Caco-2 (cell line): ENCODE results near the gene HEBP1. TPM values are rescaled to one million over a fixed set of nuclear protein-coding genes. Genes with fewer than 3 reads are reported as not detected.

ENCODE experiments used
- BruUV-seq: library from RNA; stranded (reverse); fragments of 400-500 nt; replicated peaks from 2 replicates; lab custom pipeline; 2021; lab: Mats Ljungman, UMichigan
- CTCF ChIA-PET: fragments of 300-600 bp; sonication (Branson Sonifier 250); formaldehyde crosslinking; loops from one replicate; lab custom pipeline; 2022; ENCODE audit warnings: antibody characterized with exemption; lab: Charles Lee
- POLR2A ChIA-PET: fragments of 300-600 bp; sonication (Branson Sonifier 250); formaldehyde crosslinking; loops from one replicate; lab custom pipeline; 2022; ENCODE audit warnings: antibody characterized with exemption; lab: Charles Lee
- DNase-seq, 2 experiments: peaks; one replicate each; pipeline versions ENCODE4 v3.0.0 to v3.0.0-alpha.2; 2020 to 2022
- H3K27me3 ChIP-seq: replicated peaks from 2 replicates; pipeline ENCODE4 v1.6.0; 2011; ENCODE audit warnings: low read length; ENCODE audit not compliant: control insufficient read depth, insufficient read depth
- H3K36me3 ChIP-seq: 2 replicates; pipeline ENCODE4 v1.5.1; 2011; ENCODE audit warnings: low read length; ENCODE audit not compliant: control insufficient read depth, insufficient read depth
- H3K4me1 ChIP-seq: fragments of 250-450 bp; sonication (Bioruptor Pico); 2 replicates; pipeline ENCODE4 v1.5.1; 2020; ENCODE audit warnings: mild to moderate bottlenecking
- H3K4me3 ChIP-seq: 2 replicates; pipeline ENCODE4 v1.5.1; 2011; ENCODE audit warnings: low read depth, mild to moderate bottlenecking, control low read depth, low read length
- H3K9me3 ChIP-seq: fragments of 250-450 bp; sonication (Bioruptor Pico); 2 replicates; pipeline ENCODE4 v1.5.1; 2020; ENCODE audit warnings: mild to moderate bottlenecking, moderate library complexity
- H3K27ac Mint-ChIP-seq: one replicate; pipeline ENCODE4 v1.8.0; 2022; ENCODE audit warnings: mixed read lengths; ENCODE audit not compliant: unreplicated experiment
- H3K27me3 Mint-ChIP-seq: one replicate; pipeline ENCODE4 v1.8.0; 2022; ENCODE audit warnings: mixed read lengths; ENCODE audit not compliant: insufficient read depth, unreplicated experiment
- H3K36me3 Mint-ChIP-seq: one replicate; pipeline ENCODE4 v1.8.0; 2022; ENCODE audit warnings: mild to moderate bottlenecking, mixed read lengths; ENCODE audit not compliant: insufficient read depth, unreplicated experiment
- H3K4me1 Mint-ChIP-seq: one replicate; pipeline ENCODE4 v1.8.0; 2022; ENCODE audit warnings: low read depth, mixed read lengths; ENCODE audit not compliant: unreplicated experiment
- H3K4me3 Mint-ChIP-seq: one replicate; pipeline ENCODE4 v1.8.0; 2022; ENCODE audit warnings: mild to moderate bottlenecking, moderate library complexity, mixed read lengths; ENCODE audit not compliant: unreplicated experiment
- H3K9me3 Mint-ChIP-seq: one replicate; pipeline ENCODE4 v1.8.0; 2022; ENCODE audit warnings: mixed read lengths; ENCODE audit not compliant: unreplicated experiment
- intact Hi-C: fragments of 100-400 bp; cut with micrococcal nuclease; formaldehyde crosslinking; loops from one replicate; pipeline ENCODE4 v1.10.0; 2022; ENCODE audit not compliant: unreplicated experiment
- total RNA-seq: library from RNA; stranded (reverse); gene quantifications from 2 replicates; pipeline ENCODE4 v1.2.3, GENCODE V29; 2022
- TF ChIP-seq, protein P1 (sequence below), 2 experiments: fragments of 200-600 bp in 1 of 2; IDR thresholded peaks; 1 replicate in 1 of 2; 2 replicates in 1 of 2; pipeline versions ENCODE4 v1.5.1 to v1.8.0; 2011 to 2022; ENCODE audit warnings: antibody characterized with exemption in 1 of 2, control low read depth in 1 of 2, inconsistent platforms in 1 of 2, low read depth in 1 of 2, low read length in 1 of 2, mild to moderate bottlenecking in 1 of 2, moderate library complexity in 1 of 2; ENCODE audit not compliant: insufficient read depth in 1 of 2, severe bottlenecking in 1 of 2, unreplicated experiment in 1 of 2

HEBP1 gene
- total RNA-seq, 1 experiment from 2014 or later: 55.8 TPM

DNA sequence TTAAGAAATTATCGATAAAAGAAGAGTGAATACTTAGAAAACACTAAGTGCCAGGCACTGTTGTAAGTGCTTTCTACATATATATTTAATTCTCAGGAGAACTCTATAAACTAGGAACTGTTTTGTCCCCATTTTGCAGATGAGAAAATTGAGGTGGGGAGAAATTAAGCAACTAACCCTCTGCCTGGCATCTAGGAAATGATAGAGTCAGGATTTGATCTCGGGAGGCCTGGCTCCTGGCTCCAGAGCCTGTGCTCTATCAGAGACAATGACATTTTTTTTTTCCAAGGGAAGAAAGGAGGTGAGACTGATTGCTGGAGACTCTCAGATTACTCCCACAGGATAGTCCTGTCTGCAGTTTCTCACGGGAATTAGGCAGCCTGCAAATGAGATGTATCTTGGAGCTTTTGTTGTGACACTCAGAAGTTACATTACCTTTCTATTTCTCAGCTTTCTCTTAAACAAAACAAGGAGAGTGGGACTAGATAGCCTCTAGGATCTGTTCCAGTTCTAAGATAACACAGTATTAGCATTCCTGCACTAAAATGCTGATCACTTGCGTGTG, 42.7 kb upstream of the HEBP1 start:
- H3K4me3 Mint-ChIP-seq: no peak overlapping the region
- Histone ChIP-seq H3K36me3 (no peaks in the 10 kb centered on the region), H3K27me3 (no peaks in the 10 kb centered on the region), H3K9me3 (no peaks in the 10 kb centered on the region), H3K4me3 (no peak overlapping the region), H3K4me1 (peaks cover 13% of the 10 kb centered on the region)
- TF ChIP-seq, protein P1, sequence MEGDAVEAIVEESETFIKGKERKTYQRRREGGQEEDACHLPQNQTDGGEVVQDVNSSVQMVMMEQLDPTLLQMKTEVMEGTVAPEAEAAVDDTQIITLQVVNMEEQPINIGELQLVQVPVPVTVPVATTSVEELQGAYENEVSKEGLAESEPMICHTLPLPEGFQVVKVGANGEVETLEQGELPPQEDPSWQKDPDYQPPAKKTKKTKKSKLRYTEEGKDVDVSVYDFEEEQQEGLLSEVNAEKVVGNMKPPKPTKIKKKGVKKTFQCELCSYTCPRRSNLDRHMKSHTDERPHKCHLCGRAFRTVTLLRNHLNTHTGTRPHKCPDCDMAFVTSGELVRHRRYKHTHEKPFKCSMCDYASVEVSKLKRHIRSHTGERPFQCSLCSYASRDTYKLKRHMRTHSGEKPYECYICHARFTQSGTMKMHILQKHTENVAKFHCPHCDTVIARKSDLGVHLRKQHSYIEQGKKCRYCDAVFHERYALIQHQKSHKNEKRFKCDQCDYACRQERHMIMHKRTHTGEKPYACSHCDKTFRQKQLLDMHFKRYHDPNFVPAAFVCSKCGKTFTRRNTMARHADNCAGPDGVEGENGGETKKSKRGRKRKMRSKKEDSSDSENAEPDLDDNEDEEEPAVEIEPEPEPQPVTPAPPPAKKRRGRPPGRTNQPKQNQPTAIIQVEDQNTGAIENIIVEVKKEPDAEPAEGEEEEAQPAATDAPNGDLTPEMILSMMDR (IDR thresholded peaks at IDR 0.05; ENCODE audit: insufficient read depth in 1 of 2, low read depth in 1 of 2, low read length in 1 of 2, severe bottlenecking in 1 of 2, unreplicated experiment in 1 of 2): no peak
- H3K27me3 Mint-ChIP-seq: no peaks in the 10 kb centered on the region
- no peaks in the 10 kb centered on the region for H3K9me3 Mint-ChIP-seq
- intact Hi-C loops: no loop called here
- H3K27ac Mint-ChIP-seq: no peak overlapping the region
- CTCF ChIA-PET: interaction anchor here (1.4 kb wide), 1 partner anchor 59 kb away, joined by 4 read pairs; no protein-coding TSS in a partner anchor
- H3K4me1 Mint-ChIP-seq: peaks cover 4% of the 10 kb centered on the region
- no TSS peak for BruUV-seq
- DNase-seq: no peak
- POLR2A ChIA-PET: no interaction called here
- peaks cover 6% of the 10 kb centered on the region for H3K36me3 Mint-ChIP-seq

DNA sequence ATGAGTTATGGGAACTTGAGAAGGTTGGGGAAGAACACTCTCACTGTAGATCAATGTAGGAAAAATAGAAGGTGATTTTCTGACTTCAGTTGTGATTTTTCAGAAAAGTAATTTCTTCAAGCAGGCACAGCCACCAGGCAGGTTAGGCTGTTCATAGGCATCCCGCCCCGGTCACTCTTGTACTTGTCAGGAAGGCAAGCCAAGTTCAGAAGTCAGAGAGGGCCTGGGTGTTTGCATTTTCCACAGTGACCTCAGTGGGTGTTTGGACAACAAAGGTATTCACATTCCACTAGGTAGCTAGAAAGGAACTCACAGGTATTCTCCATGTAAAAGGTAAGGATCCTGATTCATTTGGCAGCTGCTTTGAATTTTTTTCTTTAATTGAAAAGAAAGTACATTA, 41.2 kb upstream of the HEBP1 start:
- TF ChIP-seq, protein P1 (IDR thresholded peaks at IDR 0.05; ENCODE audit: insufficient read depth in 1 of 2, low read depth in 1 of 2, low read length in 1 of 2, severe bottlenecking in 1 of 2, unreplicated experiment in 1 of 2): no peak

DNA sequence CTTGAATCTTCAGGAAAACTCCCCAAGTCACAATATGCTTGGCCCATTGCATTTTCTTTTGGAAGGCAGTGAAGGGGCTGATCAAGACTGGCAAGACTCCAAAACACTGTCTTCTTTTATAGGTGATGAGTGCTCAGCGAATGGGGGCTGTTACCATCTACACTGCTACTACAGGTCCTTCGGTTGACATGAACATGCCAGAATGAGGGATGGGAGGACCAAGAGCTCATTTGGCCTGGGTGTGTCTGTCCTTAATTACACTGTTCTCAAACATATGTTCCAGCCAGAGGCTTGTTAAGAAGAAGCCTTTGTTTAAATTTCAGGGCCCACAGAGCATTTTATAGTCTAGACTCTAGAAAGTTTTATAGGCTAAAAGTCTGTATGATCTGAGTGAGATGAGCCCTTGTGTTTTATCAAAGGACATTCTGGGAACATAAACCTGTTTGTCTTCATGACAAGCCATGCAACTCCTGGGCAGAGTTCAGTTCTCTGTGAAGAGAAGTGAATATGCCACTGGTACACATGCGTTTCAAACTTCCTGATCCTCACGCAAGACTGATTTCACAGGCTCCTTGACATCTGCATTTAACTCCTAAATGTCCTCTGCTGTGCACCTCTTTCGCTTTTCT, 39.4 kb upstream of the HEBP1 start:
- DNase-seq: no peak
- H3K4me1 Mint-ChIP-seq: peaks cover 4% of the 10 kb centered on the region
- Histone ChIP-seq H3K27me3 (no peaks in the 10 kb centered on the region), H3K36me3 (no peaks in the 10 kb centered on the region), H3K9me3 (no peaks in the 10 kb centered on the region), H3K4me3 (no peak overlapping the region), H3K4me1 (0 out of 2 replicates have a peak, but pooled peaks cover 6% of the 10 kb centered on the region)
- H3K36me3 Mint-ChIP-seq: peaks cover under 1% of the 10 kb centered on the region
- no peaks in the 10 kb centered on the region for H3K9me3 Mint-ChIP-seq
- H3K27ac Mint-ChIP-seq: no peak overlapping the region
- intact Hi-C loops: no loop called here
- POLR2A ChIA-PET: no interaction called here
- CTCF ChIA-PET: no interaction called here
- no peak overlapping the region for H3K4me3 Mint-ChIP-seq
- TF ChIP-seq, protein P1 (IDR thresholded peaks at IDR 0.05; ENCODE audit: insufficient read depth in 1 of 2, low read depth in 1 of 2, low read length in 1 of 2, severe bottlenecking in 1 of 2, unreplicated experiment in 1 of 2): no peak
- H3K27me3 Mint-ChIP-seq: no peaks in the 10 kb centered on the region
- BruUV-seq: no TSS peak

More for the DNA sequence above, 41.2 kb upstream of the HEBP1 start:
- DNase-seq: no peak
- ChIA-PET POLR2A (no interaction called here), CTCF (no interaction called here)
- Histone ChIP-seq H3K27me3 (no peaks in the 10 kb centered on the region), H3K4me3 (no peak overlapping the region), H3K9me3 (no peaks in the 10 kb centered on the region), H3K36me3 (no peaks in the 10 kb centered on the region), H3K4me1 (0 out of 2 replicates have a peak, but pooled peaks cover 6% of the 10 kb centered on the region)
- intact Hi-C loops: no loop called here
- Mint-ChIP-seq H3K36me3 (peaks cover 6% of the 10 kb centered on the region), H3K4me1 (peaks cover 4% of the 10 kb centered on the region), H3K27me3 (no peaks in the 10 kb centered on the region), H3K4me3 (no peak overlapping the region), H3K9me3 (no peaks in the 10 kb centered on the region), H3K27ac (no peak overlapping the region)
- BruUV-seq: no TSS peak
